ENCODE data around the gene AMZ1.

AMZ1 gene

GRCh38 chr7:2754086-2754485 lies 66.1 kb downstream of the AMZ1 start:
- DNase-seq (ENCODE audit: low read depth), result no peak
- no peak for TF ChIP-seq CTCF (conservative IDR thresholded peaks at IDR 0.05; ENCODE audit: low read depth, low read length)
- no peak overlapping the region for H3K4me3 ChIP-seq (ENCODE audit: low read depth, low read length)

GRCh38 chr7:2754912-2755311 lies 66.9 kb downstream of the AMZ1 start:
- no peak for DNase-seq (ENCODE audit: low read depth)
- no peak for TF ChIP-seq CTCF (conservative IDR thresholded peaks at IDR 0.05; ENCODE audit: low read depth, low read length)
- H3K4me3 ChIP-seq (ENCODE audit: low read depth, low read length), result no peak overlapping the region

GRCh38 chr7:2755531-2755930 lies 67.5 kb downstream of the AMZ1 start:
- no peak for DNase-seq (ENCODE audit: low read depth)
- H3K4me3 ChIP-seq (ENCODE audit: low read depth, low read length), result no peak overlapping the region
- no peak for TF ChIP-seq CTCF (conservative IDR thresholded peaks at IDR 0.05; ENCODE audit: low read depth, low read length)

GRCh38 chr7:2757361-2757903 lies 69.4 kb downstream of the AMZ1 start:
- DNase-seq (ENCODE audit: low read depth), result peak; percentile 32
- no peak overlapping the region for H3K4me3 ChIP-seq (ENCODE audit: low read depth, low read length)
- no peak for TF ChIP-seq CTCF (conservative IDR thresholded peaks at IDR 0.05; ENCODE audit: low read depth, low read length)

- peak; percentile 98 for DNase-seq (ENCODE audit: low read depth)
- TF ChIP-seq CTCF (conservative IDR thresholded peaks at IDR 0.05; ENCODE audit: low read depth, low read length), result no peak
- no peak overlapping the region for H3K4me3 ChIP-seq (ENCODE audit: low read depth, low read length)
Observed at GRCh38 chr7:2757904-2758672, 70.1 kb downstream of the AMZ1 start.

- TF ChIP-seq CTCF (conservative IDR thresholded peaks at IDR 0.05; ENCODE audit: low read depth, low read length), result no peak
- no peak overlapping the region for H3K4me3 ChIP-seq (ENCODE audit: low read depth, low read length)
- no peak for DNase-seq (ENCODE audit: low read depth)
Observed at GRCh38 chr7:2758673-2759616, 70.9 kb downstream of the AMZ1 start.
